GM10847 (cell line): ENCODE measurements around the gene ZNF830.

Source experiments
- POLR2A ChIP-seq: IDR thresholded peaks from 2 replicates; pipeline ENCODE4 v1.6.1; 2011; ENCODE audit not compliant: insufficient read length; ENCODE audit errors: extremely low read depth

Gene ZNF830

GRCh38 chr17:35011671-35012216 is 50.4 kb downstream of the ZNF830 start:
- TF ChIP-seq POLR2A = no peak
